Measurements from ENCODE around the gene CKAP2L.

GRCh38 chr2:112708968-112709367, 55.4 kb downstream of the CKAP2L start:
- no peak for TF ChIP-seq CTCF (IDR thresholded peaks at IDR 0.05; ENCODE audit: low read depth, low read length)
- TF ChIP-seq MYC (IDR thresholded peaks at IDR 0.05; ENCODE audit: low read depth, low read length) = no peak

All from NB4 (cell line).